HG02759 (cell line): ENCODE data around the gene TTF2.
"Not testable (repeated sequence)": the region's sequence is repeated elsewhere in the genome, so short reads cannot be mapped to it uniquely, and the experiment has no call there.

Source experiments
- ATAC-seq: cut with Tn5 transposase; IDR thresholded peaks from one replicate; pipeline ENCODE4 v1.9.1; 2021; ENCODE audit warnings: mild to moderate bottlenecking, moderate library complexity; ENCODE audit not compliant: unreplicated experiment

TTF2 gene

GRCh38 chr1:117092594-117092993, 32.5 kb downstream of the TTF2 start:
- ATAC-seq: no peak

- ATAC-seq: no peak
These were observed 33.0 kb downstream of the TTF2 start for GRCh38 chr1:117093091-117093534.

GRCh38 chr1:117093870-117094621, 33.9 kb downstream of the TTF2 start:
- ATAC-seq: peak; percentile 77

GRCh38 chr1:117094841-117095604, 34.9 kb downstream of the TTF2 start:
- ATAC-seq: no peak

GRCh38 chr1:117096951-117097408, 36.9 kb downstream of the TTF2 start:
- no peak for ATAC-seq

- ATAC-seq: no peak
These were observed 37.3 kb downstream of the TTF2 start for GRCh38 chr1:117097443-117097842.

- no peak for ATAC-seq
These were observed 38.3 kb downstream of the TTF2 start for GRCh38 chr1:117098287-117098890.

- no peak for ATAC-seq
These were observed 41.2 kb downstream of the TTF2 start for GRCh38 chr1:117101334-117101733.

GRCh38 chr1:117101858-117102257, 41.7 kb downstream of the TTF2 start:
- not testable (repeated sequence) for ATAC-seq

GRCh38 chr1:117104986-117105385, 44.9 kb downstream of the TTF2 start:
- ATAC-seq: no peak

GRCh38 chr1:117105722-117106121, 45.6 kb downstream of the TTF2 start:
- ATAC-seq: no peak

- no peak for ATAC-seq
These were observed 46.4 kb downstream of the TTF2 start for GRCh38 chr1:117106478-117106877.

GRCh38 chr1:117107364-117107763, 47.2 kb downstream of the TTF2 start:
- ATAC-seq: no peak

GRCh38 chr1:117110774-117111173, 50.6 kb downstream of the TTF2 start:
- ATAC-seq: no peak

- no peak for ATAC-seq
These were observed 52.1 kb downstream of the TTF2 start for GRCh38 chr1:117112047-117112717.

GRCh38 chr1:117113199-117113598, 53.1 kb downstream of the TTF2 start:
- ATAC-seq: no peak

GRCh38 chr1:117114877-117115276, 54.8 kb downstream of the TTF2 start:
- ATAC-seq: no peak

GRCh38 chr1:117116090-117116783, 56.1 kb downstream of the TTF2 start:
- no peak for ATAC-seq

- no peak for ATAC-seq
These were observed 56.6 kb downstream of the TTF2 start for GRCh38 chr1:117116784-117117130.

- ATAC-seq: no peak
These were observed 57.6 kb downstream of the TTF2 start for GRCh38 chr1:117117697-117118096.

GRCh38 chr1:117118137-117118536, 58.0 kb downstream of the TTF2 start:
- no peak for ATAC-seq
